ENCODE measurements around the gene HDAC9. TPM values are rescaled to one million over a fixed set of nuclear protein-coding genes. Genes with fewer than 3 reads are reported as not detected.

Gene HDAC9
- total RNA-seq, 4 donors from 2014 or later: 63.0 to 130 (median 107) TPM

- intact Hi-C loops (cut with DNase I): no loop called here
- no peak overlapping the region for H3K27ac ChIP-seq (replicated peaks in 1 of 4)
- WGBS: 100% methylated on average over 1 of the region's 1 CpG
- H3K9me3 ChIP-seq: no peaks in the 10 kb centered on the region
- H3K36me3 ChIP-seq: no peaks in the 10 kb centered on the region
- no peak for DNase-seq (ENCODE audit: extremely low spot score)
- H3K27me3 ChIP-seq: no peaks in the 10 kb centered on the region
- no peak overlapping the region for H3K4me3 ChIP-seq
- TF ChIP-seq POLR2AphosphoS5 (IDR thresholded peaks at IDR 0.05) (no peak), CTCF (IDR thresholded peaks at IDR 0.05) (no peak), EP300 (IDR thresholded peaks at IDR 0.05) (no peak), POLR2A (IDR thresholded peaks at IDR 0.05; ENCODE audit: low read depth) (no peak)
- peaks cover 5 to 10% (median 7%) of the 10 kb centered on the region in 4 donors for H3K4me1 ChIP-seq
Measured at GRCh38 chr7:18566205-18566604, 70.7 kb downstream of the HDAC9 start.

- Histone ChIP-seq H3K9me3 (no peaks in the 10 kb centered on the region), H3K36me3 (no peaks in the 10 kb centered on the region), H3K4me3 (no peak overlapping the region), H3K27ac (replicated peaks in 1 of 4) (no peak overlapping the region), H3K4me1 (peaks cover 5 to 10% (median 7%) of the 10 kb centered on the region in 4 donors), H3K27me3 (no peaks in the 10 kb centered on the region)
- intact Hi-C loops (cut with DNase I): no loop called here
- no peak for DNase-seq (ENCODE audit: extremely low spot score)
- TF ChIP-seq CTCF (IDR thresholded peaks at IDR 0.05) (no peak), EP300 (IDR thresholded peaks at IDR 0.05) (no peak), POLR2AphosphoS5 (IDR thresholded peaks at IDR 0.05) (no peak), POLR2A (IDR thresholded peaks at IDR 0.05; ENCODE audit: low read depth) (no peak)
- WGBS: 87% methylated on average over 7 of the region's 7 CpGs
Measured at GRCh38 chr7:18566829-18567228, 71.3 kb downstream of the HDAC9 start.

- no peak overlapping the region for H3K27ac ChIP-seq (replicated peaks in 1 of 4)
- no peaks in the 10 kb centered on the region for H3K27me3 ChIP-seq
- no peak for DNase-seq (ENCODE audit: extremely low spot score)
- TF ChIP-seq POLR2AphosphoS5 (IDR thresholded peaks at IDR 0.05): no peak
- no peak for TF ChIP-seq POLR2A (IDR thresholded peaks at IDR 0.05; ENCODE audit: low read depth)
- TF ChIP-seq EP300 (IDR thresholded peaks at IDR 0.05): no peak
- no peak for TF ChIP-seq CTCF (IDR thresholded peaks at IDR 0.05)
- H3K9me3 ChIP-seq: no peaks in the 10 kb centered on the region
- peaks cover 0 to 8% (median 0%) of the 10 kb centered on the region in 4 donors for H3K36me3 ChIP-seq
- H3K4me1 ChIP-seq: peaks cover 5 to 7% (median 6%) of the 10 kb centered on the region in 4 donors
- no peak overlapping the region for H3K4me3 ChIP-seq
- 87% methylated on average over 3 of the region's 3 CpGs for WGBS
- intact Hi-C loops (cut with DNase I): loop anchor here (5.0 kb wide), 1 partner anchor 218 kb away; no protein-coding TSS in a partner anchor
Measured at GRCh38 chr7:18570441-18570840, 74.9 kb downstream of the HDAC9 start.

- no peak for DNase-seq (ENCODE audit: extremely low spot score)
- H3K27ac ChIP-seq (replicated peaks in 1 of 4): no peak overlapping the region
- intact Hi-C loops (cut with DNase I): loop anchor here (5.0 kb wide), 1 partner anchor 219 kb away; no protein-coding TSS in a partner anchor
- H3K4me3 ChIP-seq: no peak overlapping the region
- peaks cover 0 to 8% (median 0%) of the 10 kb centered on the region in 4 donors for H3K36me3 ChIP-seq
- H3K4me1 ChIP-seq: peaks cover 5 to 7% (median 6%) of the 10 kb centered on the region in 4 donors
- 63% methylated on average over 3 of the region's 3 CpGs for WGBS
- H3K27me3 ChIP-seq: no peaks in the 10 kb centered on the region
- no peaks in the 10 kb centered on the region for H3K9me3 ChIP-seq
- TF ChIP-seq CTCF (IDR thresholded peaks at IDR 0.05) (peak; percentile 24 to 44 (median 26)), POLR2AphosphoS5 (IDR thresholded peaks at IDR 0.05) (no peak)
Measured at GRCh38 chr7:18570890-18571478, 75.4 kb downstream of the HDAC9 start.

- no peak for DNase-seq (ENCODE audit: extremely low spot score)
- WGBS: 94% methylated on average over 4 of the region's 4 CpGs
- no peak overlapping the region for H3K27ac ChIP-seq (replicated peaks in 1 of 4)
- intact Hi-C loops (cut with DNase I): loop anchor here (5.0 kb wide), 1 partner anchor 220 kb away; no protein-coding TSS in a partner anchor
- no peaks in the 10 kb centered on the region for H3K9me3 ChIP-seq
- no peak overlapping the region for H3K4me3 ChIP-seq
- TF ChIP-seq EP300 (IDR thresholded peaks at IDR 0.05) (no peak), POLR2AphosphoS5 (IDR thresholded peaks at IDR 0.05) (no peak), CTCF (IDR thresholded peaks at IDR 0.05) (no peak), POLR2A (IDR thresholded peaks at IDR 0.05; ENCODE audit: low read depth) (no peak)
- H3K4me1 ChIP-seq: peaks cover 5 to 7% (median 6%) of the 10 kb centered on the region in 4 donors
- H3K27me3 ChIP-seq: no peaks in the 10 kb centered on the region
- peaks cover 0 to 8% (median 0%) of the 10 kb centered on the region in 4 donors for H3K36me3 ChIP-seq
Measured at GRCh38 chr7:18572154-18572553, 76.6 kb downstream of the HDAC9 start.
